ENCODE data around the gene RBPMS2.
A peak's percentile ranks its signal among the peaks of the same experiment; 100 is the strongest.
"Not testable (repeated sequence)": the region's sequence is repeated elsewhere in the genome, so short reads cannot be mapped to it uniquely, and the experiment has no call there.

Gene RBPMS2

GRCh38 chr15:64775551-64776401, at the start of gene RBPMS2:
Gene RBPMS2 (minus strand): TSS chr15:64775589. CDS start chr15:64775319, 270 bp downstream.
- DNase-seq = no peak

DNA sequence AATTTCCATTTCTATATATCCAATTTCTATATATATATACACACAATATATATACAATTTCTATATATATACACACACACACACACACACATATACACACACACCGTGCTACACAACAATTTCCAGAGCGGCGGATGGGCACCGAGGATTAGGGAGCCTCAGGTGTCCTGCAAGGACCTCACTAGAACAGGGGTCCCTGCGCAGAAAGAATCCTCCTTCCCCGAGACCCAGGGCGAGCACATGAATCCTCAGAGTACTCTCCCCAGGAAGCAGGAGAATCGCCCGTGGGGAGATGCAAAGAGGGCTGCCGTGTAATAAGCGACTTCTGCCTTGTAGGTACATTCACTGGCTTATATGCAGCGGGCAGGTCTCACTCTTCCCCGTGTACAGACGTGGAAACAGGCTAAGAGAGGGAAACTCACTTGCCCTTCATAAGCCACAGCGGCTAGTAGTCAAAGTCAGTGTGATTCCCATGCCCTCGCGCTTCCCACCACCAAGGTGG, 49.6 kb upstream of the RBPMS2 start:
- DNase-seq = no peak

DNA sequence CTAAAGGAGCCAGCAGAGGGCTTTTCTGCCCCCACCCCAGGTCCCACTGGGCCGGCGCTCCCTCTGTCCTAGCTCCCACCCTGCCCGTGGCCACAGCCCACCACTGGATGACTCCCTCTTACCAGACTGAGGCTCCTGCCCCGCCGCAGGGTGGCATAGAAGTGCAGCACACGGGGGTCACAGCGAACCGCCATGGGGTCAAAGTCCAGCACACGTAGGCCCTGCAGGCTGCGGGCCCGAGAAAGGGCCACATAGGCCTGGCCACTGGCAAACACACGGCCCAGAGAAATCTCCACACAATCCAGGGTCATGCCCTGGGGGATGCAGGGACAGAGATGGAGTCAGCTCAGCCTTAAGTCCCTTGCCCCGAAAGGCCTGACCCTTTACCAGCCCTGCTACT, 41.1 kb upstream of the RBPMS2 start:
- no peak for DNase-seq

DNA sequence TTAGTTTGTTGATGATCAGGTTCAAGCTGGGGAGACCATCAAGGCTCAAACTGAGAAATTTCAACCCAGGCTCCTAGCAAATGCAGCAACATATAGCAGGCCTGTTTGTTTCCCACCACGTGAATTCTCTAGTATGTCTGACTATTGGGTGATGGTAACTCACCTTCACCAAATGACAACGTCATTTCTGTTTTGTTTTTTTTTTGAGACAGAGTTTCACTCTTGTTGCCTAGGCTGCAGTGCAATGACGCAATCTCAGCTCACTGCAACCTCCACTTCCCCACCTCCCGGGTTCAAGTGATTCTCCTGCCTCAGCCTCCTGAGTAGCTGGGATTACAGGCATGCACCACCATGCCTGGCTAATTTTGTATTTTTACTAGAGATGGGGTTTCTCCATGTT, 39.6 kb upstream of the RBPMS2 start:
- DNase-seq = not testable (repeated sequence)

DNA sequence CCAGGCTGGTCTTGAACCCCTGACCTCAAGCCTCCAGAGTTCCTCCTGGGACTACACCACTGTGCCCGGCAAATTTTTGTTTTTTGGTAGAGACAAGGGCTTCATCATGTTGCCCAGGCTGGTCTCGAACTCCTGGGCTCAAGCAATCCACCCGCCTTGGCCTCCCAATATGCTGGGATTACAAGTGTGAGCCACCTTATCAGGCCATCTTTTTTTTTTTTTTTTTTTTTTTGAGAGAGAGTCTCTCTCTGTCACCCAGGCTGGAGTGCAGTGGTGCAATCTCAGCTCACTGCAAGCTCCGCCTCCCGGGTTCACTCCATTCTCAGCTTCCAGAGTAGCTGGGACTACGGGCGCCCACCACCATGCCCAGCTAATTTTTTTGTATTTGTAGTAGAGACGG, 38.9 kb upstream of the RBPMS2 start:
- DNase-seq = not testable (repeated sequence)

DNA sequence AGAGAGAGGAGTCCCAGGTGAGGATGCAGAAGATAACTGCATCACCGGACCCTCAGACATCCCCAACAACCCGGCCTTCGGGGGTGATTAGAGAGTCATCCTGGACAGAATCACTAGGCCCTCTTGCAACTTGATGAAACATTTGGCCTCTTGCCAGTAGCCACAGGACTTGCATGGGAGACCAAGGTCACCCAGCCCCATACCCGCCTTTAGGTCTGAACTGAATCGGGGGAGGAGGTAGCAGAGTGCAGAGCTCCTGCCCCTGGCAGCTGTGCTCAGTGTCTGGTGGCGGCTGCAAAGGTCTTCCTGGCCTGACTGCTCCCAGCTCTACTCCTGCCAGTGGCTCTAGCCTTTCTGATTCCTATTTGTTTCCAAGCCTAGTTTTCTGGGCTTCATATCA, 37.7 kb upstream of the RBPMS2 start:
- DNase-seq = no peak

DNA sequence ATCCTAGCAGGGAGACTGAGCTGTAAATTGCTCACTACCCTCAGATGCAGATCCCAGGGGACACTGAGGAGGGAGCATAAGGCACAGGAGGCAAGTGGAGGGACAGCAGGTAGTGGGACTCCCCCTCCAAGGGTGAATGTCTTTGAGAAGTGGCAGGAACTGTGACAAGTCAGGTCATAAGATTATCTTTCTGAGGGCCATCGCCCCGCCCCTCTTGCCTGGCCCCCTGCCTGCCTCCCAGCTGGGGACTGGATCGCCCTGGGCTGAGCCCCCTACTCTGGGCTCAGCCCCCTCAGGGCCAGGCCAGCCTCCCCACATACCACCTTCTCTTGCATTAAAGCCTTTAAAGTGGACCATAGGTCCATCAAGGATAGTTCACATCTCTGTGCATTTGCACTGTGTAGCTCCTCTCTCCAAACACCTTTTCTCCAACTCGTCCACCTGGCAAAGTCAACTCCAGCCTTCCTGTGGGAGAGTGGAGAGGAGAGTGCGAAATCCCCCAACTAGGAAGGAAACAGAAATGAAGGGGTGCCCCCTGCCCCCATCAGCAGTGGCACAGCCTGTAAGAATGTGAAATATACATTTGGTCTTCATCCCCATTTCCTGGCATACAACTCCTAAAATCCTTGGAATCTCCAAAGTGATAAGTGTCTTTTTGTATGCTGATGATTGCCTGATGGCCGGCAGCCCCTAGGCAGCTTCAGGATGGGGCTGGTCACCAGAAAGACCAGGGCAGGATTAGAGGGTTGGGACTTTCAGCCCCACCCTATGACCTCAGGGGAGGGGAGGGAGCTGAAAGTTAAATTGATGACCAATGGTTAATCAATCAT, 35.3 kb upstream of the RBPMS2 start:
- DNase-seq = no peak

DNA sequence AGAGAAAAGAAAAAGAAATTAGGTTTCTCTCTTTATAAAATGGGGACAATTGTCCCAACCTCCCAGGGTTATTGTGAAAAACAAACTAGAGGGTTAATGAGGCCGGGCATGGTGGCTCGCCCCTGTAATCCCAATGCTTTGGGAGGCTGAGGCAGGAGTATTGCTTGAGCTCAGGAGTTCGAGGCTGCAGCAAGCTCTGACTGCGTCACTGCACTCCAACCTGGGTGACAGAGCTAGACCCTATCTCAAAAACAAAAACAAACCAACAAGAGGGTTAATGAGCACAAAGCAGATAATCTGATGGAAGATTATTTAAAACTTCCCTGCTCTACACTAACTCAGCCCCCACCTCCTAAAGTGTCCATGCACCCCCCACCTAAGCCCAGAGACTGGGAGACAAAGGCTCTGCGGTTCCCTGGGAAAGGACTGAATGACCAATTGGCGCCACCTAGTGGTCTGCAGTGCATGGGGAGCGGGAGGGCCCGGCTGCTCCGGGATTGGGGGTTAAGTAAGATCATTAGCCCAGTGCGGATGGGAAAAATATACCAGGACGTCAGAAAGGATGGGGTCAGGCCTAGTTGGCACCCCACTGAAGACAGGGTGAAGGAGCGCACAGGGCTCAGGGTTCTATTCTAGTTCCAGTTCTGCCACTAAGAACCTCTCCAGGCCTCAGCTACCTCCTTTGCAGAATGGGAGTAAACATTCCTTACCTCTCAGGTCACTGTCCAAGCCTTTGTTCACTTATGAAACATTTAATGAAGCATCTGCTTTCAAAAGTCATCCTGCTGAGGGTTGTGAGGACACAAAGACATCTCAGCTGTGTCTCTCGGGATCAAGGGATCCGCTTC, 34.5 kb upstream of the RBPMS2 start:
- DNase-seq = peak; percentile 43

DNA sequence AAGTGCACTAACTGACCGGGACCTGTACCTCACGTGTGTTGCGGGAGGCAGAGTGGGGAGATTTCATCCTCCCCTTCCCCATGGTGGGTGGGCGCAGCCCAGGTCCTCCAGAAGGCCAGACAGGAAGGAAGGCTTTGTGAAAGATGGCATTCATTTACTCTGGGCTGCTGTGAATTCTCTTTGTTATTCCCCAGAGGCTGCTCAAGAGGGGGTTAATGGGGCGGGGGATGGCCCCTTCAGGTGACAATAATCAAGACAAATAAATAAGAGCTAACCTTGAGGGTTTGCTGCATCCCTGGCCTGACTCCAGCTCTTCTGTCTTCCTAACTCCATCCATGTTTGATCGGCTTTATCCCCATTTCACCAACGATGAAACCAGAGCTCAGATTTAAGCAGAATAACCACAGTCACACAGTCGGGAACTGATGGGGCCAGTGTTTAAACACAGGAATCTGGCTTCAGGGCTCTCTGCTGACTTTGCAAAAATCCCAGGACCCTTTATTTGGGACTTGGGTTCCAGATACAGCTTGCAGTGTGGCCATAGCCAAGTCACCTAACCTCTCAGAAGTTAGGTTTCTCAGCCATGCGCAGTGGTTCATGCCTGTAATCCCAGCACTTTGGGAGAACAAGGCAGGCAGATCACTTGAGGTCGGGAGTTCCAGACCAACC, 33.5 kb upstream of the RBPMS2 start:
- no peak for DNase-seq

GRCh38 chr15:64807751-64808222, 32.4 kb upstream of the RBPMS2 start:
- DNase-seq = no peak

DNA sequence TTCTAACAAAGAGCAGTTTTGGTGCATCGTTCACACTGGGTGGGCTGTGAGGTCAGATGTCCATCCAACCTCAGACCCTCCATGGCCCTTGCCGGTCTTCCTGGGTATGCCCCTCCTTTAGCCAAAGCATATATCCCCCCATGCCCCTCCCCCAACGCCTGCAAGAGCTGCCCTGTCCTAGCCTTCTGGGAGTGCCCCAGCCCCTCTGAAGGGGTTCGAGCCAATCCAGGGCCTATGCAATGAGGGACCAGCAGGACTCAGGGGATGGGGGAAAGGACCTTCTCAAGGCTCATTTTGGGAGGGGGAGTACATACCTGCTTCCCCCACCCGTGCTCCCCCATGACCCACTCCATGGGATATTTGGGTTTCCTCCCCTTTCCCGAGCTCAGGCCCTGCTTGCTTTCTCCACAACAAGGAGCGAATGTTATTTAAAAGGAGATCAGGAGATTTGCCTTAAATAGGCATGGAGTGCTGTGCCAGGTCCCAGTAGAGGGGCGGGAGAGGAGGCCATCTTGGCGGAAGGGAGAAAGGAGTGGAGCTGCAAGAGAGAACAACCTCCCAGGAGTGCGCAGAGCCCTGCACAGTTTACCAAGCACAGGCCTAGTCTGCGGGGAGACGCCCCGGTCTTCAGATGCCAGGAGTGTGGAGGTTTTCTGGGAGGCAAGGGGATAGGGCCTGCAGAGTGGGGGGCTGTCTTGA, 31.8 kb upstream of the RBPMS2 start:
- DNase-seq = no peak

- no peak for DNase-seq
These were observed 31.1 kb upstream of the RBPMS2 start for GRCh38 chr15:64806509-64806908.

- no peak for DNase-seq
These were observed 29.2 kb upstream of the RBPMS2 start for GRCh38 chr15:64804619-64805018.

DNA sequence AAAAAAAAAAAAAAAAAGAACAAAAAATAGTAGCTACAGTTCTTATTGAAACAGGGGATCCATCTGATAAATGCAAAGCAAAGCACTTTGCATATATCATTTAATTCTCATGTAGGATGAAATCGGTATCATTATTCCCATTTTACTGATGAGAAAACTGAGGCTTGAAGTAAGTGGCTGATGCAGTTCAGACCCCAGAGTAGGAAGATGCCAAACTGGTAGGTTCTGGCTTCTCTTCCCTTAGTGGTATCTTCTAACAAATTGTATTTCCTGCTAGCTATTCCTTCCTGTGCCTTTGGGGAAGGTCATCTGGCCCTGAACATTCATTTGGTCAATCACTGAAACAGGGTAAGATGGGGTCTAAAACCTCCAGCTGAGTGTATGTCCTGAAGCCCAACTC, 28.1 kb upstream of the RBPMS2 start:
- DNase-seq = no peak

GRCh38 chr15:64800476-64800875, 25.1 kb upstream of the RBPMS2 start:
- DNase-seq = no peak

GRCh38 chr15:64798905-64799304, 23.5 kb upstream of the RBPMS2 start:
- not testable (repeated sequence) for DNase-seq

DNA sequence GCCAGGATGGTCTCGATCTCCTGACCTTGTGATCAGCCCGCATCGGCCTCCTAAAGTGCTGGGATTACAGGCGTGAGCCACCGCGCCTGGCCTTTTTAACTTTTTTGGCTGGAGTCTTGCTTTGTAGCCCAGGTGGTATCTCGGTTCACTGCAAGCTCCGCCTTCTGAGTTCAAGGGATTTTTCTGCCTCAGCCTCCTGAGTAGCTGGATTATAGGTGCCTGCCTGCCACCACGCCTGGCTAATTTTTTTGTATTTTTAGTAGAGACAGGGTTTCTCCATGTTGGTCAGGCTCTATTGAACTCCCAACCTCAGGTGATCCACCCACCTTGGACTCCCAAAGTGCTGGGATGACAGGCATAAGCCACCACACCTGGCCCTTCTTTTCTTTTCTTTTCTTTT, 20.5 kb upstream of the RBPMS2 start:
- not testable (repeated sequence) for DNase-seq

GRCh38 chr15:64795299-64795698, 19.9 kb upstream of the RBPMS2 start:
- not testable (repeated sequence) for DNase-seq

DNA sequence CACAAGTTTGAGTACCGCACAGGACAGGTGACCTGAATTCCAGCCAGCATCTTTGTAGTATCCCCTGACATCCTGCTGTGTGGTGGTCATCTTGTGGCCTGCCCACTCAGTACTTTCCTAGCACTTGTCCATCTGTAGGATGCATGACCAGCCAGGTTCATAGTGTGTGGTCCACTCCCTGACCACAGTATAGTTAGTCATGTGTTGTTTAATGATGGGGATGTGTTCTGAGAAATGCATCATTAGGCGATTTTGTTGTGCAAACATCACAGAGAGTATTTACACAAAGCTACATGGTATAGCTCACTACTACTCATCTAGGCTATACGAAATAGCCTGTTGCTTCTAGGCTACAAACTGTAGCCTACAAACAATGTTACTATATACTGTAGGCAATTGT, 16.9 kb upstream of the RBPMS2 start:
- DNase-seq = no peak

DNA sequence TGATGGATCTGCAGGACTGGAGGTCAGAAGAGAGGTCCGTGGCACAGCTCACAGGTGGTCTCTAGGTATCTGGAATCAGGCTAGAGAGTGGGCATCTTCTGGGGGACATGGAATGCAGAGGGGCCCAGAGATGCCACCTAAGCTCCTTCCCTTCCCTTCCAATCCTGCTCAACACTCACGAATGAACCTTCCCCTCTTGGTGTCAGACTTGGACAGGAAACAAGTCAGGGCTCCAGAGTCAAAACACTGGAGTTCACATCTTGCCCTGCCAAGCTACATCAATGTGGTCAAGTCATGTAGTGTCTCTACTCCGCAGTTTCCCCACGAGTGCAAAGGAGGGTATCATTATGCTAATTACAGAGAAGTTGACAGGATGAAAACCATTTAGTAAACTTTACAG, 16.0 kb upstream of the RBPMS2 start:
- no peak for DNase-seq

DNA sequence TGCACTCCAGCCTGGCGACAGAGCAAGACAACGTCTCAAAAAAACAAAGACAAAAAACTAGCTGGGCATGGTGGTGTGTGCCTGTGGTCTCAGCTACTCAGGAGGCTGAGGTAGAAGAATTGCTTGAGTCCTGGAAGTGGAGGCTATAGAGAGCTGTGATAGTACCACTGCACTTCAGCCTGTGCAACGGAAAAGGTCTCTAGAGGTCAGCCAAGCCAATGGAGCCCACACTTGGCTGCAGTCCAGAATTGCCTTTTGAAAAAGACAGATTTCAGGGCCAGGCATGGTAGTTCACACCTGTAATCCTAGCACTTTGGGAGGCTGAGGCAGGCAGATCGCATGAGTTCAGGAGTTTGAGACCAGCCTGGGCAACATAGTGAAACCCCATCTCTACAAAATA, 8.4 kb upstream of the RBPMS2 start:
- DNase-seq = no peak
